Measurements from ENCODE around the gene ABCF3.
A peak's percentile ranks its signal among the peaks of the same experiment; 100 is the strongest.
"Not testable (repeated sequence)": the region's sequence is repeated elsewhere in the genome, so short reads cannot be mapped to it uniquely, and the experiment has no call there.

Gene ABCF3, protein sequence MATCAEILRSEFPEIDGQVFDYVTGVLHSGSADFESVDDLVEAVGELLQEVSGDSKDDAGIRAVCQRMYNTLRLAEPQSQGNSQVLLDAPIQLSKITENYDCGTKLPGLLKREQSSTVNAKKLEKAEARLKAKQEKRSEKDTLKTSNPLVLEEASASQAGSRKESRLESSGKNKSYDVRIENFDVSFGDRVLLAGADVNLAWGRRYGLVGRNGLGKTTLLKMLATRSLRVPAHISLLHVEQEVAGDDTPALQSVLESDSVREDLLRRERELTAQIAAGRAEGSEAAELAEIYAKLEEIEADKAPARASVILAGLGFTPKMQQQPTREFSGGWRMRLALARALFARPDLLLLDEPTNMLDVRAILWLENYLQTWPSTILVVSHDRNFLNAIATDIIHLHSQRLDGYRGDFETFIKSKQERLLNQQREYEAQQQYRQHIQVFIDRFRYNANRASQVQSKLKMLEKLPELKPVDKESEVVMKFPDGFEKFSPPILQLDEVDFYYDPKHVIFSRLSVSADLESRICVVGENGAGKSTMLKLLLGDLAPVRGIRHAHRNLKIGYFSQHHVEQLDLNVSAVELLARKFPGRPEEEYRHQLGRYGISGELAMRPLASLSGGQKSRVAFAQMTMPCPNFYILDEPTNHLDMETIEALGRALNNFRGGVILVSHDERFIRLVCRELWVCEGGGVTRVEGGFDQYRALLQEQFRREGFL

DNA sequence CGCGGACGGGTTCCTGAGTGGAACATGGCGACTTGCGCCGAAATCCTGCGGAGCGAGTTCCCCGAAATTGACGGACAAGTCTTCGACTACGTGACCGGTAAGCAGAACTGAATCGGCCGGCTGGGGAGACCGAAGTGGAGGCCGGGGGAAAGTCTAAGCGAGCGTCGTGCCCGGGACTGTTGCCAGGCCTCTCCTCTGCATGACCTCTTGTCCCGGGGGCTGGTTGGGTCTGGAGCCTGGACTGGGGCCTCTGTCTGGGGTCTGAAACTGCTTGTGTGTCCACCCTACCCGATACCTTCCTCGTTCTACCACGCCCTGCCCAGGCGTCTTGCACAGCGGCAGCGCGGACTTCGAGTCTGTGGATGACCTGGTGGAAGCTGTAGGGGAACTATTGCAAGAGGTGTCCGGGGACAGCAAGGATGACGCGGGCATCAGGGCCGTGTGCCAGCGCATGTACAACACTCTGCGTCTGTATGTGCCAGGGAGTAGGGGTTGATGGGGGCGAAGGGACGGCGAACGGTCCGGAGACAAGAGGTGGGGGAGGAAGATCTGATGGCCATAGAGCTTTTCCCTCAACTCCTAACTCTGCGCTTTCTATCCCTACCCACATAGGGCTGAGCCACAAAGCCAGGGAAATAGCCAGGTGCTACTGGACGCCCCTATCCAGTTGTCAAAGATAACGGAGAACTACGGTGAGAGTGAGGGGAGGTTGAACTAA lies at the start of gene ABCF3:
TSS of gene ABCF3 (plus strand) at position 16 of the 718 bp plus-strand sequence. CDS start at position 25, 9 bp downstream.
- no peak for DNase-seq

DNA sequence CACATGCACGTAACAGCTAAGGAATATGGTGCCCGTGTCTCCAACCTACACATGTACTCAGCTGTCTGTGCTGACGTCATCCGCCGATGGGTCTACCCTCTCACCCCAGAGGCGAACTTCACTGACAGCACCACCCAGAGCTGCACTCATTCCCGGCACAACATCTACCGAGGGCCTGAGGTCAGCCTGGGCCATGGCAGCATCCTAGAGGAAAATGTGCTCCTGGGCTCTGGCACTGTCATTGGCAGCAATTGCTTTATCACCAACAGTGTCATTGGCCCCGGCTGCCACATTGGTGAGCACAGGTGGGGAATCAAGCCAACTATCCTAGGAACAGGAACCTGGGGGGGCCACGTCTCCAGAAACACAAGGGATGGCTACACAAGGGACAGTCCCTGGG lies 45.6 kb upstream of the ABCF3 start:
- no peak for DNase-seq

DNA sequence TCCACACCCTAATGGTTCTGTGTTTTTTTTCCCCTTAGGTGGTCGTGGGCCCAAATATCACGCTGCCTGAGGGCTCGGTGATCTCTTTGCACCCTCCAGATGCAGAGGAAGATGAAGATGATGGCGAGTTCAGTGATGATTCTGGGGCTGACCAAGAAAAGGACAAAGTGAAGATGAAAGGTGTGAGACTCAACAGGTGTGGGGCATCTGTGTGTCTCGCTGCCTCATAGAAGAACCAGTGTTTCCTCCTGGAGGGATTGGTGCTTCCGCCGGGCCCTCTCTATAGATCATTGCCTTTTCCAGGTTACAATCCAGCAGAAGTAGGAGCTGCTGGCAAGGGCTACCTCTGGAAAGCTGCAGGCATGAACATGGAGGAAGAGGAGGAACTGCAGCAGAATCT lies 43.8 kb upstream of the ABCF3 start:
- no peak for DNase-seq

DNA sequence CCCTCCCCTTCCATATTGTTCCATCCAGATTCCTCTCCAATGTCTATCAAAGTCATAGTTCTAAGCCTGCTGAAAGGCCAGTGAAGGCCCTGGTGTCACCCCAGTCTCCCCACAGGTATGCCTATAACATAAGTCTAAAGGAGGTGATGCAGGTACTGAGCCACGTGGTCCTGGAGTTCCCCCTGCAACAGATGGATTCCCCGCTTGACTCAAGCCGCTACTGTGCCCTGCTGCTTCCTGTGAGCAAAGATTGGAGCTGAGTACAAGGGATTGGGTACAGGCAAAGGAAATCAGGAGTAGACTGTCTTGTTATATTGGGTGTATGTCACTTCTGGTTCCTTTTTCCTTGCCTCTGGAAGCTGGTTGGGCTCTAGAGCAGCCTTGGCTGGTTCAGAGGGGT lies 42.7 kb upstream of the ABCF3 start:
- DNase-seq = no peak

DNA sequence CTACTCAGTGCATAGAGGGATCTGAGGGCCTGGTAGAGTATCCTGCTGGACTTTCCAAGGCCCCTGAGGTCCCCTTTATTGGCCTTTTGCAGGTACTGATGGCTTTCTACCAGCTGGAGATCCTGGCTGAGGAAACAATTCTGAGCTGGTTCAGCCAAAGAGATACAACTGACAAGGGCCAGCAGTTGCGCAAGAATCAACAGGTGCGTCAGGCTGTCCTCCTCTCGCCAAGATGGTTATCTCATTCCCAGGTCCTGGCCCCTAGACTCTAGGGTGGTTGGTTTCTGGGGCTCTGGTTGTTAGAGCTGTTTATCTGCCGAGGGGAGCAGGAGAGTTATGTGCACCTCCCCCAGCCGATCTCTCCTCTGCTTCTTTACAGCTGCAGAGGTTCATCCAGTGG lies 41.5 kb upstream of the ABCF3 start:
- no peak for DNase-seq

DNA sequence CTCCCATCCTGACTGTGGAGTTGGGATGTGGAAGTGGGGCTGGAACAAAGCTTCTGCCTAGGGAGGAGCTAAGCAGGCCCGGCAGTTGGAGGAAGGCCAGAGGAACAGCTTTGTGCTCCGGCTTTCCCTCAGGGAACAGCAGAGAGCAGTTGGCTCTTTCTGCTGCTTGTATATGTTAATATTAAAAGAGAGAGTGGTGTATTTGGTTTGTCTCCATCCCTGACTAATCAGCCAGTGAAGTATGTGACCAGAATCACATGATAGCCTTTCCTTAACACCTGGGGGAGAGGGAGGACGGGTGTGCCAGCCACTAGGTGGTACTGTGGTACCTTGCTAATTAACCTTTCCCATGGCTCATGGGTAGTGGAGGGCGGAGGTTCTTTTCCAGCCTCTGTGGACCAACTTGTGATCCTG lies 40.9 kb upstream of the ABCF3 start:
- no peak for DNase-seq

DNA sequence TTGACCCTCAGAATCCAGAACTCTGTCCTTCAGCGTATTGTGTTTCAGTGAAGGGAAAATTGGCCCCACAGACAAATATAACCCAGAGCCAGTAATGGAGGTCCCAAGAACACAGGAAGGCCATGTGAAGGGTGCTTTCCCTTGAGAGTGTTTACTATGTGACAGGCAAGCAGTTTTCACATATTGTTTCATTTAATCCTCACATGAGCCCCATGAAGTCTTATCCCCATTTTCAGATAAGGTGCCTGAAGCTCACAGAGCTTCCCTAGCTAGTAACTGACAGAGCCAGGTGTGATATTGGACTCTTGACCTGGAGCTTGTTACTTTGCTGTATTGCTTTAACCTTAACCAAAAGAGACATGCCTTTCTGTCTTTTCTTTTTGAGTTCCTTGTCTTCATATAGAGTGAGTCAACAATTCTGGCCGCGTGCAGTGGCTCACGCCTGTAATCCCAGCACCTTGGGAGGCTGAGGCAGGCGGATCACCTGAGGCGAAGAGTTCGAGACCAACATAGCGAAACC lies 40.2 kb upstream of the ABCF3 start:
- no peak for DNase-seq

DNA sequence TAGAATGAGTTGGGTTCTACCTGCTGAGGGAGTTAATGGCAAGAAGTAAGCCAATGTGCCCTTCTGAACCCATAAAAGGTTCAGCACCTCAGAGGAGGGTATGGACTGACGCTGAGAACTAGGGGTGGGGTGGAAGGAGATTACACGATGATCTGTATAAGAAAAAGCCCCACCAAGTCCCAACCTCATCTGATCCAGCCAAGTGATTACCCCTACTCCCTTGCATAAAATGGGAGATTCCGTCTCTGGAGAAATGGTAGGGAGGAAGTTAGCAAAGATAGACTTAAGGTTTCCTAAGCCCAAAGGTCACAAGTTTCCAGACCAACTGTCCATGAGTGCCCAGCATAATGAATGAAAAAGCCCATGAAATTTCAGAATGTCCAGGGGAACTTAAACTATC lies 37.9 kb upstream of the ABCF3 start:
- no peak for DNase-seq

DNA sequence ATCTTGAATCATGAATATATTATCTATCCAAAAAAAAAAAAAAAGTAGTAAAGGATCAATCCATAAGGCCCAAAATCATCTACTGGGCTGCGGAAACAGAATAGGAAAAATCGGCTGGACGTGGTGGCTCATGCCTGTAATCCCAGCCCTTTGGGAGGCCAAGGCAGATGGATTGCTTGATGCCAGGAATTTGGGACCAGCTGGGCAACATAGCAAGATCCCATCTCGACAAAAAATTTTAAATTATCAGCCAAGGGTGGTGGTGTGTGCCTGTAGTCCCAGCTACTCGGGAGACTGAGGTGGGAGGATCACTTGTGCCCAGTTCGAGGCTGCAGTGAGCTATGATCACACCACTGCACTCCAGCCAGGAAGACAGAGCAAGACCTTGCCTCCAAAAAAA lies 36.9 kb upstream of the ABCF3 start:
- DNase-seq = no peak

DNA sequence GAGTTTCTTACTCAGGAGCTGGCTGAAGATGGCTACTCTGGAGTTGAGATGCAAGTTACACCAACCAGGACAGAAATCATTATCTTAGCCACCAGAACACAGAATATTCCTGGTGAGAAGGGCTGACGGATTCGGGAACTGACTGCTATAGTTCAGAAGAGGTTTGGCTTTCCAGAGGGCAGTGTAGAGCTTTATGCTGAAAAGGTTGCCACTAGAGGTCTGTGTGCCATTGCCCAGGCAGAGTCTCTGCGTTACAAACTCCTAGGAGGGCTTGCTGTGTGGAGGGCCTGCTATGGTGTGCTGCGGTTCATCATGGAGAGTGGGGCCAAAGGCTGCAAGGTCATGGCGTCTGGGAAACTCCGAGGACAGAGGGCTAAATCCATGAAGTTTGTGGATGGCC lies 36.2 kb upstream of the ABCF3 start:
- not testable (repeated sequence) for DNase-seq

DNA sequence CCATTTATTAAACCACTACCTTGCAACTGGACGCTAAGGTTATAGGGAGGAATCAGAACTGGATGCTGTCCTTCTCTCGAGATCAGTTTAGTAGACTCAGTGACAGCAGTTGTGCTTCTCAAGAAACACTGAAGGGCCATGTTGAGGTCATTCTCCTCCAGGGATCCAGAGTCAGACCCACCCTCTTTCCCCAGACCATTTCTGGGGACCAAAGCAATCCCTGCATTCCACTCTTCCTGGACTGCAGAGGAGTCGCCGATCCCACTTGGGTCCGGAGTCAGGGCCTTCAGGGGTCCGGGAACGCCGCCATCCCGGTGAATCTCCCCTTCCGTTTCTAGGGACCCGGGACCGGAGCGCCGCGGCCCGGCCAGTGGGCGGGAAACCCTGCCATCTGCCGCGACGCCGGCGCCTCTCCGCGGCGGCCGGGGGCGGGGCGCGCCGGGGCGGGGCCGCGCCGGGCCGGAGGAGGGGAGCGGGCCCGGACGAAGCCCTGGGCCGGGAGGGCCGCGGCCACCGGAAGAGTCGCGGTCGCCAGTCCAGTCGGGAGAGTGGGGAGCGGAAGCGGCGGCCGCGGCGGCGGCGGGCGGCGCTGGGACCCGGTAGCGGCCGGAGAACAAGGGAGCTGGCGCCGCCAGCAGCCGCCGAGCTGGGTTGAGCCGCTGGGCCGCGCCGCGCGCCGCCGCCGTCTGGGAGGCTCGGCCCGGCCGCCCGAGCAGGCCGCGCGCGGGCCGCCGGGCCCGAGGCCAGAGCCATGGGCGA lies 30.9 kb upstream of the ABCF3 start, which contains the start of gene DVL3:
TSS of gene DVL3 (plus strand) at position 493 of the 759 bp plus-strand sequence. CDS start at position 752, 259 bp downstream.
- DNase-seq = peak; percentile 41

DNA sequence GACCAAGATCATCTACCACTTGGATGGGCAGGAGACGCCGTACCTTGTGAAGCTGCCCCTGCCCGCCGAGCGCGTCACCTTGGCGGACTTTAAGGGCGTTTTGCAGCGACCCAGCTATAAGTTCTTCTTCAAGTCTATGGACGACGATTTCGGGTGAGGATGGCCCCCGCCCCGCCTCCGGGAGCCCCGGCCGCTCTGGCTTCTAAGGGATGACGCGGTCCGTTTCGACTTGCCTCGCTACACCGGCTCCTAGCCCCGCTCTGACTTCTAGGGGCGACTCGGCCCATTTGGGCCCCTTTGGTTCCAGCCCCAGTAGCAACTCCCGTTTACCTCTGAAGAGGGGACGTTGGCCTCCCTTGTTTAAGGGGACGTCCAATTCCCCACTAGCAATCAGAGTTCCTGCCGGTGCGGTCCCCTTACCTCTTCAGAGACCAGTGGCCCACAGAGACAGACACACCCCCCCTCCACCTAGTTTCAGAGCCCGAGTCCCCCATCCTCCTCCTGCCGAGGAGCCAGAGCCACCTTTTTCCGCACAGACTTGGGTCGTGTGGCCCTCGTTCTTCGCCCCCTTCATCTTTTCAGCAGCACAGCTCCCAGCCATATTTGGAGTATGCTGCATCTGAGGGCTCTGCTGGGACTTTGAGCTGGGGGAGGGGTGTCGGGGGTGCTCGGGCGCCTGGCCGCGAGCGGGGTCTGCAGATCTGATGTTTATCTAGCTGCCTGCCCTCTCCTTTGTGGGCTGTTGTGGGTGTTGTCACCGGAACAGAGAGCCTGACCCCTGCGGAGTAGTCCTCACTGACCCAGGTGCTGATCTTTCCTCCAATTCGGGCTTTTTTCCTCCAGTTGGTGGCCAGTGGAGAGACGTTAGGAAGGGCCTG lies 30.1 kb upstream of the ABCF3 start:
- no peak for DNase-seq

DNA sequence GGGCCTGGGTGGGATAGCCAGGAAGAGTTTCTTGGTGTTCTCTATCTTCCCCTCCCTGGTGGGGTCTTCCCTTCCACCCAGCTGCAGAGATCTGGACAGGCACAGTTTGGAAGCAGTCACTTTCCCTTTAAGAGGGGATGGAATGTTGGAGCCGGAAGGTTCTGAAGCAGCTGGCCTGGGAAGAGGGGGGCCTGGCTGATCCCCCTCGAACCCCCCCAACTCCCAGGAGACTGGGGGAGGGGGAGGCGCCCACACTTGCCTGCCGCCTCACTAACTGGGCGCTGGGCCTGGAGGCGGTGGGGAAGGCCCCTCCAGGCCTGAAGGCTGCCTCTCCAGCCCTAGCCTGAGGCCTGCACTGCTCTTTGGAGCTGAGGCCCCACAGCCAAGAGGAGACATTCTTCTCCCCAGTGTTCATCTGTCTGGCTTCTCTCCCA lies 29.5 kb upstream of the ABCF3 start:
- peak; percentile 18 for DNase-seq

DNA sequence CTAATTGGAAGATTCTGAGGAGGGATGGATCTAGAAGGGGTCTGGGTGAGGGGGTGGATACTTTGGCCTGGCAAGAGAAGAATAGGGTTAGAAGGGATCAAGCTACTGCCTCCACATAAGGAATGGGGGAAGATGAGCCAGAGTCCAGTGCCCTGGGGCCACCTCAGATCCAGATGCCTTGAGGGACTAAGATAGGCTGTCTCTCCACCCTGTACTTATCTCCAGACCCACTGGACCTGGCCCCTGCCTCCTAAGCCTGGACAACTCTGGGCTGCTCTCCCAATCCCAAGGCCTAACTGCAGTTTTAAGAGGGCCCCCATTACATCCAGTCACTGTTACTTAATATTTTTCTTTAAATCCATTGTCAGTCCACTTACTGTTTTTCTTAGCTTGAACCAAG lies 28.8 kb upstream of the ABCF3 start:
- DNase-seq = no peak

DNA sequence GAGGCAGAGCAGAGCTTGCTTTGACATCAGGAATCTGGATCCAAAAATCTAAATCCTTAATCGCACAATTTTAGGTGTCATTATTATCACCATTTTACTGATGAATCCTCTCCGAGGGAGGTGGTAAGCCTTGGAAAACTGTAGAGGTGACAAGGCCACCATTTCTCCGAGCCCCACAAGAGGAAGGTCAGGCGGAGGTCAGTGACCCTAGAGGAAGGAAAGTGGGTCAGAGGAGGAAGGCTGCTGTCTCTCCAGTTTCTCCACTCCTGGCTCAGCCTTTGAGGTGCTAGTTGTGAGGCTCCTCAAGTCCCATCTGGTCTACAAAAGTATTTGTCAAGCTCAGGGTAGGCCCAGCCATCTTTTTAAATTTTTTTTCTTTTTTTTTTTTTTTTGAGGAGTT lies 27.6 kb upstream of the ABCF3 start:
- no peak for DNase-seq

DNA sequence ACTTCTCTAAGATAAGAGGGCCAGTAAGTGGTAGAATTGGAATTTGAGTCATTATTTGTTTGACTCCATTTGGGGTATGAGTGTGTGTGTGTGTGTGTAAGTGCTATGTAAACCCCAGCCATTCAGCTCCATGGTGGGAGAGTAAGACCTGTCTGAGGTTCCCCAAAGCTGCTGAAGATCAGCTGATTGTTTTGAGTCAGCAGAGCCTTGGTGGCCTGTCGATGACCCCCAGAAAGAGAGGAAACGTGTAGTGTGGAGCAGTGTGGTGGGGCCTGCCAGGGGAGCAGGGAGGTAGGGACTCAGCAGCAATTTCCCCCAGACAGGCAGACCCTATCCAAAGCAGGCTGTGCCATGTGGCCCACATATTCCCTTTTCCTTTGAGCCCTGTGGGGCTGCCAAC lies 25.5 kb upstream of the ABCF3 start:
- DNase-seq = no peak

DNA sequence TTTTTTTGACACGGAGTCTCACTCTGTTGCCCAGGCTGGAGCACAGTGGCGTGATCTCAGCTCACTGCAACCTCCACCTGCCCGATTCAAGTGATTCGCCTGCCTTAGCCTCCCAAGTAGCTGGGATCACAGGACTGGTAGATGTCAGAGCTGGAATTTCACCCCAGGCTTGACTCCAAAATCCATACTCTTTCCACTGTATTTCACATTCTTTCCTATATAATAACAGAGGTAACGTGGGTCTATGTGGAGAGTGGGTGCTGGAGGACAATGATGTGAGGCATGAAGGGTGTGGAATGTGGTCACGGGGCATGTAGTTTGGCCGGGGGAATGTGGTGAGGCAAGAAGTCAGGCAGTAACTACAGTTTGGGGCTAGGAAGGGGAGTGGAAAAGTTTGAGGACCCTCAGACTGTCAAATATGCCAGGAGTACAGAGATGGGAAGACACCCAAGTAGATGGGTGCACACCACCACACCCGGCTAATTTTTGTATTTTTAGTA lies 23.4 kb upstream of the ABCF3 start:
- not testable (repeated sequence) for DNase-seq

DNA sequence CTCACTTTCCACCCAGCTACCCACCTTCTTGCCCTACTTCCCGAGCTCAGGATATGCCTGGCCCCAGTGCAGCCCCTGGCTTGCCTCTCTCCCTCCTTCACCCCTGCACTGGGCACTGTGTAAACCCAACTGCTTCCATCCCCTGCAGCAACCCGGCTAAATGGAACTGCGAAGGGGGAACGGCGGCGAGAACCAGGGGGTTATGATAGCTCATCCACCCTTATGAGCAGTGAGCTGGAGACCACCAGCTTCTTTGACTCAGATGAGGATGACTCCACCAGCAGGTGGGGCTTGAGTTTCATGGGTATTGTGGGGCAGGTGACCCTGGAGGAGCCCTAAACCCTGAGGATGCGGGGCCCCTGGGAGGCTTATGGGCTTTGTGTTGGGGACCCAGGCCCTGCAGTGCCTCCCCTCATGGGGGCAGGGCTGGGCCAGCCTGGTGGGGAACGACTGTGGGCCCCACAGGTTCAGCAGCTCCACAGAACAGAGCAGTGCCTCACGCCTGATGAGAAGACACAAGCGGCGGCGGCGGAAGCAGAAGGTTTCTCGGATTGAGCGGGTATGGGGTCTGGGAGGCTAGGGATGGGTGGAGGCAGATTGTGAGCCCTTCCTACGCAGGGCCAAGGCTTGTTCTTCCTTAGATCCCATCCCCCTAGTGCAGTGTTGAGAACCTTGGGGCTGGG lies 21.2 kb upstream of the ABCF3 start:
- no peak for DNase-seq

DNA sequence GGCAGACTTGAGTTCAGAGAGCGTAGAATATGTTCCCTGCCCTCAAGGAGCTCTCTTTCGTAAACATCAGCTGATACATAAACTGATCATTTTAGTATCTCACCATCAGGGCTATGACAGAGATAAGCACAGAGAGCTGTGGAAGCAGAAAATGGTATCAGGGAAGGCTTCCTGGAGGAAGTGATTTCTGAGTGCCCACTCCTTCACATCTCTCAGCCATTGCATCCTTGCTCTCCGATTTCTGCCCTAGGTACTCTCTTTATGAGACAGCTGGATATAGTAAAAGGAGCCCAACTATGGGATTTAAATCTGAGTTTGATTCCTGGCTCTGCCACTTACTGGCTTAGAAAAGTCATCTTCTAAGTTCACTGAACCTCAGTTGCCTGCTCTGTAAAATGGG lies 20.5 kb upstream of the ABCF3 start:
- DNase-seq = no peak

DNA sequence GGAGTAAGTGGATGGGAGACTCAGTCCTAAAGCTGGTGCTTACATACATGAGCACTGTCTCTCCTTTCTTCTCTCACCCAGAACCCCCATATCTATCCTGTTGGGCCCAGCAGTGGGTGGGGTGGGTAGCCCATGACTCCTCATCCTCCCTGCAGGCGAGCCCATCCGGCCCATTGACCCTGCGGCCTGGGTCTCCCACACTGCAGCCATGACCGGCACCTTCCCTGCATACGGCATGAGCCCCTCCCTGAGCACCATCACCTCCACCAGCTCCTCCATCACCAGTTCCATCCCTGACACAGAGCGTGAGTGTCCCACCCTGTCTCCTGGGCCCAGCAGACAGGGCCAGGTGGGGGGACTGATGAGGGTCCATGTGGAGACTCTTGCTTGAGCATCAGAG lies 19.3 kb upstream of the ABCF3 start:
- DNase-seq = no peak

DNA sequence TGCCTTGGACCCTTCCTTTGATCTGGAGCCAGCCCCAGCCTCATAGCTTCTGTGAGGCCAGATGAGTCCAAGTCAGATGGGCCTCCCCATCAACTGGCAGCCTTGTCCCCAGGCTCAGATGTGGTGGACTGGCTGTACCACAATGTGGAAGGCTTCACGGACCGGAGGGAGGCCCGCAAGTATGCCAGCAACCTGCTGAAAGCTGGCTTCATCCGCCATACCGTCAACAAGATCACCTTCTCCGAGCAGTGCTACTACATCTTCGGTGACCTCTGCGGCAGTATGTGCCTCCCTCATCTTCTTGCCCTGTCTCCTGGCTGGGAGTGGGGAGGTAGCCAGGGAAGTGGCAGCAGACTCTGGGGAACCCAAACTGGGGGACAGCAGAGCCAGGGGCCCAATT lies 18.2 kb upstream of the ABCF3 start:
- DNase-seq = no peak

Data from NCI-H1092 (cell line).